Stimulated activated CD8-positive, alpha-beta memory T cell treated with anti-CD3 and anti-CD28 coated beads, Interleukin-7, amount 100 ng/mL, for 1 hour (primary cell): ENCODE results near the gene UST.
A peak's percentile ranks its signal among the peaks of the same experiment; 100 is the strongest.
"Not testable (repeated sequence)": the region's sequence is repeated elsewhere in the genome, so short reads cannot be mapped to it uniquely, and the experiment has no call there.

ENCODE experiments used
- DNase-seq, 2 donors: peaks; one replicate each; pipeline ENCODE4 v3.0.0-alpha.2; 2020; ENCODE audit warnings: low read depth in 2 of 2

The UST gene

DNA sequence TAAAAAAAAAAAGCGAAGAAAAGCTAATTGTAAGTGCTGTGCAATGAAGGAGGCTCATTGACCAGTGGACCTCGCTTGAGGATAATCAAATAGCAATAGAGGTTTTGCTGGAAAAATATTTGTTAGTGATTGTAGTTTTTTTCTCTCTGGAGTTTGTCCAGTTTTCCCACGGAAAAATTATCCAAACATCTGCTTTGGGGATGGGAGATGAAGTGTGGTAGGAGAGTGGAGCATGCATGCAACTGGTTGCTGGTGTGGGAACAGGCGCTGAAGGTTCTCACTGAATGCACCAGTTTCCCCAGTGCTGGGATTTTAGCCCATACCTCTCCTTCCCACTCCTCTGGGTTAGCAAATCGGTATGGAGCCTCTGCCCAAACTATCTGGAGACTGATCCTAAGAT lies 288.9 kb downstream of the UST start:
- DNase-seq = no peak

- DNase-seq = no peak
Measured at GRCh38 chr6:149037051-149037671, 290.3 kb downstream of the UST start.

DNA sequence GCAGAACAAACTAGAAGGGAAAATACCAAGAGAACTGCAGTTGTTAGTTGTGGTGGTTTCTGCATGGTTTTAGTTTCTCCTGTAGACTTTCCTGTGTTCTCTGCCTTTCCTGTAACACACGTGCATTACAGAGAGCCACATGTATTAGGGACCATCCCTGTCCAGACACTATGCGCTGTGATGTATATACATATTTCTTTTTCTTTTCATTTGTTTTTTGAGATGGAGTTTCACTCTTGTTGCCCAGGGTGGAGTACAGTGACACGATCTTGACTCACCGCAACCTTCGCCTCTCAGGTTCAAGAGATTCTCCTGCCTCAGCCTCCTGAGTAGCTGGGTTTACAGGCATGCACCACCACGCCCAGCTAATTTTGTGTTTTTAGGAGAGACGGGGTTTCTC lies 292.2 kb downstream of the UST start:
- not testable (repeated sequence) for DNase-seq

DNA sequence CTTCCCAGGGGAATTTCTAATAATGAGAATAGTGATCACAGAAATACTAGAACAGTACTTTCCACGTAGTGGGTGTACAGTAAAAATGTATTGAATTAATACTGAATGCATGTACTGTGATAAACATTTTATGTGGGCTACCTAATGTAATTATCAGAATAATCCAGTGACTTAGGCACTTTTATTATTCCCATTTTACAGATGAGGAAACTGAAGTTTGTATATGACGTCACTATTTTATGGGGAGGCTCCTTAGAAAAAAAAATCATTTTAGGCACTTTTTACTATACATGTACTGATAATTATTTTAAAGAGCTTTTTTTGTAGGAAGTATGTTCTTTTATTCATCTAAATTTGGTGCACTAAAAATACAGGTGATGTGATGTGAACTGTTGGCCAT lies 295.1 kb downstream of the UST start:
- no peak for DNase-seq

DNA sequence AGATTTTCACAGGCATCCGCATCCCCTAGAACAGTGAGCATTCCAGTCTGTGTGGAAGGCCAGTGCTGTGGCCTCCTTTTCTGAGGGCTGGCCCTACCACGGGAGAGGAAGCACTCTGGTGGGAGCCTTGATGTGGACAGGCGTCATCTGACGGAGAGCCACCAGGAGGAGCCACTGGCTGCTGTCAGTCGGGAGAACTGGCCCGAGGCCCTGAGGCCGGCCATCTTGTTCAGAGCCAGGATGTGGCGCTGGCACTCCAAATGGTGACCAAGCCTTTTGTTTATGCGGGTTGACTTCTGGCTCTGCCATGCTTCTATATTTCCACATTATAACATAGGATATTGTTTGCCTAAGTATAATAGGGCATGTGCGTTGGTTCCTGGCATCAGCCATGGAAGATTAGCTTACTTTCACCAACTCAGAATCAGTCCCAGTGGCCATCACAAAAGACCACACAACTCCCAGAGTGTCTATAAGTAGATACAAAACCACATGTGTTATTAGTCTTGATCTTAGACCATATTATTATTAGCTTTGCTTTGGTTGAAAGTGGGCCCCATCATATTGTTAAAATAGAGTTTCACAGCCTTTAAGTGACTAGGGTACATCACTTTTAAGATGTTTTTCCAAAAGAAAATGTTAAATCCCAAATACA lies 296.8 kb downstream of the UST start:
- no peak for DNase-seq

DNA sequence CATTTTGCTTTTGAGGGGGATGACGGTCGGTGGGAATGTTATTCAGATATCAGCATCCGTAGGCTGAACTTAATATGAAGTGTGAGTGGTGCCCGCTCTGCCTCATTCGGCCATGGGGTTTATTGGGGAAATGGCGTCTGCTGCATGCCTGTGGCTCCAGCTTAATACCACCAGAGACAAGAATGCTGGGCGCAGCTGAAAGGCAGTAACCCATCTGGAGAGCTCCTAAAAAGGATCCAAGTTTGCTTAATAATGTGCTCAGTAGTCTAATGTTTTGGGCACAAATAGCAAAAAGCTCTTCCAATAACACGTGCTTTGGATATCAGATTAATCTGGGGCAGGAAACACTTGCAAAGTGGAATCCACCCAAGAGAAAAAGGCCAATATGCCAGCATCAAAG lies 297.7 kb downstream of the UST start:
- no peak for DNase-seq

GRCh38 chr6:149045404-149045803 lies 298.6 kb downstream of the UST start:
- DNase-seq = no peak

GRCh38 chr6:149046164-149046821 lies 299.5 kb downstream of the UST start:
- DNase-seq = no peak

- no peak for DNase-seq
Measured at GRCh38 chr6:149046822-149047246, 300.0 kb downstream of the UST start.

DNA sequence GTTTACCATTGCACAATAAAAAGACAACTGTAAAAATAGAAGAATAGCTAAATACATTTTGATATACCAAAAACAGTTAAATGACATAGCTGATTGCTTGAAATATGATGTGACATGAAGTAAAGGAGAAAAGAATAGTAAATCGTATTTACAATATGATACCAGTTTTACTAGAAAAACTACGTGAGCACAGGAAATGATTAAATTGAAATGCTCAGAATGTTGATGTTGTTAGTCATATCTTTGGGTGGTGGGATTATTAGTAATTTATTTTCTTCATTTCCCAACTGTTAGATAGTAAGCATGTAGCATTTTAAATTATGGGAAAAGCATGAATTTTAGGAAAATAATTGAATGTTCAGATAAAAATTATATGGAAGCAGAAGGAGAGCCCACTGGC lies 302.4 kb downstream of the UST start:
- DNase-seq = no peak

DNA sequence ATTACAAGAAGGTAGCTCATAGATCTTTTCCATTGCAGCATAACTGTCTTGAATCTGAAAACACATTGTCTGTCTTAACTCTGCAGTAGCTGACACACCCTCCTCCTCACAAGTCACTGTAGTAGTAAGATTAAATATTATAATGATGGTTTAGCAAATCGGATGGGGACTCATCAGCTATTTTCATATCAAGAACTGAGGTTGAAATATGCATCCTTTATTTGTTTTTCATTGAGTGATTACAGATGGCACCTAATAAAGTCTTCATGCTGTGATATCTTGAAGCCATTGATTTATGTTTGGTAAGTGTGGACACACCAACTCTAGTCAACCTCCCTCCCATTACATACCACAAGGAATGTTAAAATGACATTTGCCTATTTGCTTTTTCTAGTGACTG lies 303.3 kb downstream of the UST start:
- no peak for DNase-seq

- DNase-seq = no peak
Measured at GRCh38 chr6:149052350-149053106, 305.7 kb downstream of the UST start.

DNA sequence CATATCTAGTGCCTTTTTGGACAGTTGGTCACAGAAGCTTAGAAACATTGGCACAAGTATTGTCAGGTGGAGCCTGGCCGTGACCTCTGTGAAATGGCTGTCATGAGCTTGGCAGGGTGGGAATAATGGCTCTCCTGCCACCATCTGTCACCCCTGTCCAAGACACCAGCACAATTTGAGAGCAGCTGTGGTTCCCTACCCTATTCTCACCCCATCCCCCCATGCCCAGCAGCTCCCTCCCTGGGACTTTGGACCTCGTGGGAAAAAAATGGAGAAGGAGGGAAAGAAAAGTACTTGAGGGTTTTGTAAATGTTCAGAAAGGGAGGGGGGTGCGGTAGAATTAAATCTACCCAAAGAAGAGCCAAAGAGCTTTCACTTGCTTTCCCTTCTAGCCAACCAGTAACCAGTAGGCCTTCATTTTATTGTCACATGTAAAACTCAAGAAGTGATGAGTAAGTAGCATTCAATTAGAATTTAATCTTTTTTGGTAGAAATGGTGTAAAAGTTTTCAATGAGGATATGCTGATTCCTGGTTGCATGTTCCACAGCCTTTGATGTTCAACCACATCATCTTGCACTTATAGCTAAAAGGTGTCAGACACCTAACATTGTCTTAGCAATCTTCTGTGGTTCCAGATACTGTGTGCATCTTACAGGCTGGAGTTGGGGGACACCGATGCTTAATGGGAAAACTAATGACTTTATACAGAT lies 307.2 kb downstream of the UST start:
- no peak for DNase-seq

DNA sequence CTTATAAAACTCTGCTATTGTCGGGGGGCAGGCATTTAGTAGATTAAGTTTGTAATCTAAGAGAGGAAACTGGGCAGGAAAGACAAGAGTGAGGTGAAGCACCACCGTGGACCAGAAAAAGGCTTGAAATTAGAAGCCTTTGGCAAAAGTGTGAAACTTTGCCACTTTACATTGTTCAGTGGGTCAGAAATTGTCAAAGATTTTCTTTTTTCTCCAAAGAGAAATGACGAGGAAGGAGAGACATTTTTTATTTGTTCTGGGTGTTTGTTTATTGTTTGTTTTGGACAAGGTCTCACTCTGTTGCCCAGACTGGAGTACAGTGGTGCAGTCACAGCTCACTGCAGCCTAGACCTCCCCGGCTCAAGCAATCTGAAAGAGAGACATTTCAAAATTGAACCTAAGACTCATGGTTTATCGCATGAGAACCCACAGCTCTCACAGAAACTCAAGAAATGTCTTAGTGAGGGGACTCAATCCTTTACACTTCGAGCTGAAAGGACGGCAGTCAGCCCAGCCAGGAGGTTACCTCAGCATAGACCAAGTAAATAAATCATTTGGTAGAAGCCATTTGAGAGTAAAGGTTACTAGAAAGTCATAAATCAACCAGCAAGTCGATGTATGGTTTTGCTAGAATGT lies 307.8 kb downstream of the UST start:
- no peak for DNase-seq

- no peak for DNase-seq
Measured at GRCh38 chr6:149055195-149055899, 308.5 kb downstream of the UST start.

DNA sequence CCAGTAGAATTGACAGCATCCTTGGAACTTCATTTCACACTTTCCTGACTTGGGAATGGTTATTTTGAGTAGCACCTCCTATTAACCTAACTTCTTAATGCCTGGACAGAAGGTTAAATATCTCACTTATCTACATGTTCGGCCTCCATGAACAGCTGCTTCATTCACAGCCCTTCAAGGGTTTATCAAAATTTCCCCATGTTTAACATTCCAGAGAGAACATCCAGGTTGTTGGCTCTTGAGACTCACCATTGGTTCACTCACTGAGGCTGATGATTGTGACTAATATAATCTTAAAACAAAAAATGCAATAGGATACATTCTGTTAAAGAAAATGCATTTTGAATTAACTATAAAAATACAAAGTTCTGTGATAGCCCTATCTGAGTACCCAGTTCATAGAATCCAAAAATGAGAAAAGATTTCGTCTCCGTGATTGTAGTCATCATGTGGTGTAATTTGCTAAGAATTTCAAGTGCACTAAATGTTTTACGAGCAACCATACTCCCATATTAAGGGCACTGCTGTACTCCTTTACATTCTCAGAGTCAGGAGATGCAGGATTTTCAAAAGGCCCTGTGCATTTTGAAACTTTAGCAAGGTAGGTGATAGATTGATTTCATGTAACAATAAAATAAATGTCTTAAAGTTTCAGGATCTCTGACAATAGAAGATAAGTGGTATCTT lies 310.1 kb downstream of the UST start:
- no peak for DNase-seq

- no peak for DNase-seq
Measured at GRCh38 chr6:149057464-149057840, 310.6 kb downstream of the UST start.

- DNase-seq = no peak
Measured at GRCh38 chr6:149059557-149059956, 312.7 kb downstream of the UST start.

DNA sequence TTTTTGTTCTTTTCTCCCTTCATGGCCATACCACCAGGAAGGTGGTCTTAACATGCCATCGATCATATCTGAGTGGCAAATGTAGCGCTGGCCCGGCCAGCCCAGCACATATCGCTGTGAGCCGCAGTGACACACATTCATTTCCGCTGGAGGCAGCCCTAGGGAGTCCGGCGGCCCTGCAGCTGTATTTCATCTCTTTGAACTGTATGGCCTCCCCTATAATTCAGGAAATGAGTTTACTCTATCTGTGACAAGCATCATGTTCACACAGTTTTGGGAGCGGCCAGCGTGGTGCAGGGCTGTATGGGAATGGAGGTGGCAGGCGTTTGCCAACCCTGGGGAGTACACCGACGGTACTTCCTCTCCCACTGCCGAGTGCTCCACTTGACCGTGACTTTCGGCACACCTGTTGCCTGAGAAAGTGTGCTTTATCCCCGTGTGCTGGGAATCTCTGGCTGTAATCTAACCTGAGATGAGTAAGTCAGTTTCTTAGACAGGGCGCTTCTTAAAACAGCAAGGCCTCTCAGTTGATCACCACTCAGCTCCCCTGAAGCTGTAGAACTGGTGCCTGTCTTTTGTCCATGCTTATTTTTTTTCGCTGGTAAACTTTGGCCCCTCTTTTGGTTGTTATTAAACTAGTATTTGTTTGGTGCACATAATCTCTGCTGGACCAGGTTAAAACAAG lies 313.6 kb downstream of the UST start:
- peak; percentile 19 to 23 for DNase-seq
